GM19328 (cell line): ENCODE measurements around the gene OGG1.

Experiments
- ATAC-seq: cut with Tn5 transposase; IDR thresholded peaks from one replicate; pipeline ENCODE4 v1.9.1; 2021; ENCODE audit warnings: mild to moderate bottlenecking, moderate library complexity; ENCODE audit not compliant: unreplicated experiment

OGG1 gene

GRCh38 chr3:9727041-9727595, 22.6 kb upstream of the OGG1 start:
- no peak for ATAC-seq

DNA sequence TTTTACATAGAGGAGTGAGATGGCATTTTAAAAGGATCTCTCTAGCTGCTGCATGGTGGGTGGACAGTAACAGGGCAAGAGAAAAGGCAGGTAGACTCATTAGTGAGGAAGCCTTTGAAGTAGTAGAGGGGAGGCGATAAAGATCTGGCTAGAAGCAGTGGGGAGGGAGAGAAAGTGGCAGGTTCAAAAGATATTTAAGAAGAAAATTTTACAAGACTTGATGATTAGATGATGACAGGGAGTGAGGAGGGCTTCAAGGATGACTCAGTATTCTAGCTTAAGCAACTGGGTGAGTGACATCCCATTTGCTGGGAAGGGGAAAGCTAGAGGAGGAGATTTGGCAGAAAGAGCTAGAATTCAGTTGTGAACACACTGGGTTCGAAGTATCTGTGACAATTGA, 22.0 kb upstream of the OGG1 start:
- ATAC-seq = no peak

- no peak for ATAC-seq
These were observed 20.3 kb upstream of the OGG1 start for GRCh38 chr3:9729419-9729818.

GRCh38 chr3:9730657-9731205, 19.0 kb upstream of the OGG1 start:
- ATAC-seq = peak; percentile 23

DNA sequence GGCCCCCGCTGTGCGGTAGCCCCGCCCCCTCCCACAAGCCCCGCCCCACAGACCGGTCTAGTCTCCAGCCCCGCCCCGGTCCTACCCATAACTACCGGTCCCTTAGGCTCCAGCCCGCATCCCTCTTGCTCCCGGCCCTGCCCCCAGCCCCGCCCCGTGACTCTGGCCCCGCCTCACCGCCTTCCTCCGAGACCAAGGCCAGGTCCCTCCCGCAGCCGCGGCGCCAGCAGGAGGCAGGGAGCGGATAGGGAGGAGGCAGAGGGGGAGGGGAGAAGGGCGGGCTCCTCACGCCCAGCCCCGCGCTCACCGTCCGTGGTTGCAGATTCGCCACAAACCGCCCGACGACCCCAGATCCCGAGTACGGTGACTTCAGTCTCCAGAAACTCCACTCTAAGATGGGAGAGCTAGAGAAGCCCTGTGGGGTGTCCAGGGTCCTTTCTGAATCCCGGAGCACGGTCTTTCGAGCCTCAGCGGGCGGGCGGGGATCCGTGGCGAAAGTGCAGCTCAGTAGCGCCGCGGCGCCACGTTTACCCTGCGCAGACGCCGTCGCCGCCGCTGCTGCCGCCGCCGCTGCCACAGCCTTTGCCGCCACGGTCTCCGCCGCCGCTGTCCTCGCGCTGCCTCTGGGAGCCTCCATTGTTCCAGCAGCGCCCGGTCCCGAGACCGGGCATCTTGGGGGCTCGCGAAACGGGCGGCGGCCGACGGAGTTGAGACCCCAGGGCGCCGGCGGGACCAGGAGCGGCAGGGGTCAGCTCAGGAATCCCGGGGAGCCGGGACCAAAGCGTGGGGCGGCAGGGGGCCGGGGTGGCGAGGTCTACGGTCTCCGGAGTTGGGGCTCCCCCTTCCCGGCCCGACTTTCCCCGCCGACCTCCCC, 18.3 kb upstream of the OGG1 start, which contains the start of gene BRPF1:
TSS of gene BRPF1 (plus strand) at position 530 of the 874 bp plus-strand sequence. CDS start 2,406 bp downstream, outside the sequence.
- ATAC-seq = peak; percentile 95

DNA sequence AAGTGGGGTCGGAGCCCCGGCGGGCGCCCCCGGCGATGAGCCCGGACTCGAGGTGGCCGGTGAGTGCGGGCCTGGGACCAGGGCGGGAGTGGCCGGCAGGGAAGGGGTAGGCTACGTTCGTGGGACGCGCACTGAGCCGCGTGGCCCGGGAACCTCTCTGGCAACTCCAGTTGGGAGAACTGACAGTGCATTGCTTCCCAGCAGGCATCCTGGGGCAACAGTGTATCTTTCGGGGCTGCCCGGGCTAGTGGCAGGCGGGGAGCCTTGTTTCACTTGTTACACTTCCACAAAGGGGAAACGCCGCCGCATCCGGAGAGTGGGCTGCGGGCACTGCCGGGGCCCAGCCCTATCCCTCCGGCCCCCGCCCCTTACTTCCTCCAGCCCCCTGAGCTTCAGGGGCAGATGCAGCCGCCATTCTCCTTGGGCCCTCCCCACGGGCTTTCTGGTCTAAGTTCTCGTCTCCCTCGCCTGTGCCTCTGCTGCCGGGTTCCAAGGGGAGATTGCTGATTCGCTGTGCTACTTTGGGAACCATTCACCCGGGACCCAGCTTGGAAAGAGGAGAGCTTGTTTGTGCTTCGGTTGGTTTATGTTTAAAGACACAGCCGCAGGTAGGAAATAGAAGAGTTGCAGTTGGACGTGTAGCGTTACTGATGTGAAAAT, 17.5 kb upstream of the OGG1 start:
- no peak for ATAC-seq

DNA sequence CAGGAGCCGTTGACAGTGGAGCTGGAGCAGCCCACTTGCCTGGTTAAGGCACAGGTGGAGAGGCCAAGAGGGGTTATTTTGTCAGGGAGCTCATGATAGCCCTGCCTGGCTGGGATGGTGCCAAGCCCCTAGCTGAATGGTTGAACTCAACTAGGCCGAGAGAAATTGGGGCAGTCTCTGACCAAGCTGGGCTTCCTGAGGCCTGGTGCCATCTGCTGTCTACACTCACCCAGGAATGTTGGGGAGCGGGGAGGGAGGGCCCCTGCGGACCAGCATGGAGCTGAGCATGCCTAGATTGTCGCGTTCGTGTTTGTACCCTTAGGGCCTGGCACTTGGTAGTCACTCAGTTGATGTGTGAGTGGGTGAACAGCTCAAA, 17.0 kb upstream of the OGG1 start:
- no peak for ATAC-seq

DNA sequence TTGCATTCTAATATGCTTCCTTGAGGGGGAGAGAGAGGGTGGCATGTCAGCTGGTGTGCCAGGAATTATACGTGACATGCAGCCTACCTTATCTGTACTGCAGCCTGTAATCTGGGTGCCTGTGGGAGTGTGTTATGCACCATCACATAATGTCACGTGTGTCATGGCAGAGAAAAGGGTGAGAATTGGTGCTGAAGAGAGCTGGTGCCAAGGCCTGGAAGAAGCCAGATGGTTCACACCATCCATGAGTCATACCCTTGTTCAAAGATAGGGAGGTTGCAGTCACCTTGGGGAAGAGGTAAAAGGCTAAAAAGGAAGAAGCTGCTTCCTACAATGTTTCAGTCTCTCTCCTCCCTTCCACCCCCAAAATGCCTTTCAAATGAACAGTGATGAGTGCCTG, 12.9 kb upstream of the OGG1 start:
- ATAC-seq = no peak

- ATAC-seq = no peak
These were observed 10.6 kb upstream of the OGG1 start for GRCh38 chr3:9739181-9739580.

DNA sequence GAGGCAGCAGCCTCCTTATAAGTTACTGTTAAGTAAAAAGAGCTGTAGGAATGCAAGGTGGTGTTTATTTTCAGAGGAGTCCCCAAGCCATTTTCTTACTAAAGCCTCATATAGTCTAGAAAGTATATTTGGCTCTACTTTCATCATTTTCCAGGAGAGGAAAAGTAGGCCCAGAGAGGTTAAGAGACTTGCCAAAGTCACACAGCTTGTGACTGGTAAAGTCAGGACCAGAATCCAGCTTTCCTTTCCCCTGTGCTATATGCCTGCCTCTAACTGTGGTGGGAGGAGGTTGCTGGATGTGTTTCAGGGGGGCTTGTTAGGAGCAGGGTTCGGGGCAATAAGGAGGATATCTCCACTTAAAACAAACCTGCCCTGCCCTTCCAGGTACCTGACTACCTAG, 7.2 kb upstream of the OGG1 start:
- ATAC-seq = no peak

DNA sequence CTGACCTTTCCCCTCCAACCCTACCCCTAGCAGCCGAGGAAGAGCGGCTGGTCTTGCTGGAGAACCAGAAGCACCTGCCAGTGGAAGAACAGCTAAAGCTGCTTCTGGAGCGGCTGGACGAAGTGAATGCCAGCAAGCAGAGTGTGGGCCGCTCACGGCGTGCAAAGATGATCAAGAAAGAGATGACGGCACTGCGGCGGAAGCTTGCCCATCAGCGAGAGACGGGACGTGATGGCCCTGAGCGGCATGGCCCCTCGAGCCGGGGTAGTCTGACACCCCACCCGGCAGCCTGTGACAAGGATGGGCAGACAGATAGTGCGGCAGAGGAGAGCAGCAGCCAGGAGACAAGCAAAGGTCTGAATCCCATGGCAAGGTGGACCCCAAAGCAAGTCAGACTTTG, 6.2 kb upstream of the OGG1 start:
- no peak for ATAC-seq

GRCh38 chr3:9744162-9744561, 5.6 kb upstream of the OGG1 start:
- ATAC-seq = no peak

DNA sequence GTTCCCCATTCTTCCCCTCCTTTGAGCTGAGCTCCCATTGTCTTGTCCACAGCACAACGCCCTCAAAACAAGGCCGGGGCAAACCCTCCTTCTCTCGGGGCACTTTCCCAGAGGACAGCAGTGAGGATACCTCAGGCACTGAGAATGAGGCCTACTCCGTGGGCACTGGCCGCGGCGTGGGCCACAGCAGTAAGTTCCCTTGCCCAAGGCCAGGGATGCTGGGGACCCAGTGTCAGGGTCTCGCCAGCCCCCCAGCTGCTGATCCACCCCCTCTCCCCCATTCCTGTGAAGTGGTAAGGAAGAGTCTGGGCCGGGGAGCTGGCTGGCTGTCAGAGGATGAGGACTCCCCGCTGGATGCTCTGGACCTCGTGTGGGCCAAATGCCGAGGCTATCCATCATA, 4.2 kb upstream of the OGG1 start:
- no peak for ATAC-seq

DNA sequence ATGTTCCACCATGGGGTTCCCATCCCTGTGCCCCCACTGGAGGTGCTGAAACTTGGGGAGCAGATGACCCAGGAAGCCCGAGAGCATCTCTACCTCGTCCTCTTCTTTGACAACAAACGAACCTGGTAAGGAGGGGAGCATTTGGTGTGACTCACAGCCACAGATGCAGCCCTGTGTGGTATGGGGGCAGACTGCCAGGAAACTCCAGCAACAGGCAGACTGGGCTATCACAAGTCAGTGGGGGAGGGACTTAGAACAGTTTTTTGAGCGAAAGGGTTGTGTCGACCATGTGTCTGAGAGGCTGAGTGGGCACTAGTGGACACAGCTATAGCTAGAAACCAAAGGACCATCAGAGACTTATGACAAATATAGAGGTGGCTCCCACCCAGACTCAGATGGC, 3.4 kb upstream of the OGG1 start:
- no peak for ATAC-seq

GRCh38 chr3:9747267-9747666, 2.5 kb upstream of the OGG1 start:
- no peak for ATAC-seq

DNA sequence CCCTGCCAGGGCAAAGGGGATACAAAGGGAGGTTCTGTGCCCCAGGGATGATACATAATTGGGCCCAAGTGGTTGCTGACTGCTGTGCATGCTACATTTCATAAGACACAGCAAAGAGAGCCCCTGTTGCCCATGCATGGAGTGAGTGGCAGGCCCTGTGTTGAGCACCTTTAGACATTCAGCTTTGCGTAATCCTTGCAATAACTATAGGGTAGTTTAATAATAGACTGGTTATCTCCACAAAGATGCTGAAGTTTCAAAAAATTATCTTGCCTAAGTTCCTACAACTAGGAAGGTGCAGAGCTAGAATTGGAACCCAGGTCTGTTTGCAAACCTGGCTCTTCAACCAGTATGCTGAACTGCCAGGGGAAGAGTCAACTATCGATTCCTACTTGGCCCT, 1.7 kb upstream of the OGG1 start:
- ATAC-seq = no peak

DNA sequence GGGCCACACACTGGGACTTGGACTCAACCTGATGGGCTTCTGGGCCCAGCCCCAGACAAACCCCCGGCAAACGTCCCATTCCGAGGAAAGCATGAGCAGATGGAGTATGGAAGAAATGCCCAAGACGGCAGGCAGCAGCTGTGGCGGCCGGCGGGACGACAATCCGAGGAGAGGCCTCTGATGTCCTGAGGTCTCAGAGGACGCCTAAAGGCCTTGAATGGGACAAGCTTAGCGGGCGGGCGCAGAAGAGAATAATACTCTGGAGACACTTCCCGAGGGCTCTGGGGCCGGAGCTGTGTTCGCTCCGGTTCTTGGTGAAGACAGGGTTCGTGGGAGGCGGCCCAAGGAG, 482 bp upstream of the OGG1 start:
- no peak for ATAC-seq

DNA sequence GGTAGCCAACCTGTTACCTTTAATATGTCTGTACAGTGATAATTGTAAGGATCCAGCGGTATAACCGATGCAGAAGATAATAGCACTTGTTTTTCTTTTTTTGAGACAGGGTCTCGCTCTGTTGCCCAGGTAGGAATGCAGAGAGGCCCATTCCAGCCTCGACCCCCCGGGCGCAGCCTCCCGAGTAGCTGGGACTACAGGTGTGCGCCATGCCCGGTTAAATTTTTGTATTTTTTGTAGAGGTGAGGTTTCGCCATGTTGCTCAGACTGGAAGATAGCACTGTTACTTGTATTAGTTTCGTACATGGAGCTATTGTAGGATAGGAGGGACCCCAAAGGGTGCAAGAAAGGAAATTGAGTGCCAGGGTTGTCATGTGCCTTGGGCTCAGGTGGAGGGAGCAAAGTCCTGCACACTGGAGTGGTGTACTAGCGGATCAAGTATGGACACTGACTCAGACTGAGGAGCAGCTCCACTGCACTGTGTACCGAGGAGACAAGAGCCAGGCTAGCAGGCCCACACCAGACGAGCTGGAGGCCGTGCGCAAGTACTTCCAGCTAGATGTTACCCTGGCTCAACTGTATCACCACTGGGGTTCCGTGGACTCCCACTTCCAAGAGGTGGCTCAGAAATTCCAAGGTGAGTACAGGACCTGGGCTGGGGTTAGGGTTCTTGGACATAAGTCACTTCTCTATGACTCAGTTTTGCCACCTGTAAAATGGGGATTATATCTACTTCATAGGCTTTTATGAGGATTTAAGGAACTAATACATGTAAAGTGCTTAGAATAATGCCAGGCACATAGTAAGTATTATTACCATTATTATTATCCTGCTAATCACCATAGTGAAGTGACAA, 1.0 kb downstream of the OGG1 start:
- no peak for ATAC-seq

DNA sequence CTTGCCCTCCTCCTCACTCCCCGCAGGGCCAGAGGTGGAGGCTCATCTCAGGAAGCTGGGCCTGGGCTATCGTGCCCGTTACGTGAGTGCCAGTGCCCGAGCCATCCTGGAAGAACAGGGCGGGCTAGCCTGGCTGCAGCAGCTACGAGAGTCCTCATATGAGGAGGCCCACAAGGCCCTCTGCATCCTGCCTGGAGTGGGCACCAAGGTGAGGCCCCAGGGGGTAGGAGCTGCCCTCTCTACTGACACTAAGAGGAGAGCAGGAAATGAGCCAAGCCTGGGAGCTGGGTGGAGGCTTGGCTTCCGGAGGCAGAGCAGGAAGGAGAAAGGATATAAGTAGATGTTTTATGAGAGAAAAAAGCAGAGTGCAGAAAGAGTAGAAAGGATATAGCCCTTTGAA, 4.9 kb downstream of the OGG1 start:
- ATAC-seq = no peak

GRCh38 chr3:9757427-9757826, 7.7 kb downstream of the OGG1 start:
- no peak for ATAC-seq
